ENCODE data around the gene AMPD3.

AMPD3 gene

GRCh38 chr11:10461276-10461790, 6.3 kb downstream of the AMPD3 start:
- no peak for DNase-seq (ENCODE audit: low spot score)

DNA sequence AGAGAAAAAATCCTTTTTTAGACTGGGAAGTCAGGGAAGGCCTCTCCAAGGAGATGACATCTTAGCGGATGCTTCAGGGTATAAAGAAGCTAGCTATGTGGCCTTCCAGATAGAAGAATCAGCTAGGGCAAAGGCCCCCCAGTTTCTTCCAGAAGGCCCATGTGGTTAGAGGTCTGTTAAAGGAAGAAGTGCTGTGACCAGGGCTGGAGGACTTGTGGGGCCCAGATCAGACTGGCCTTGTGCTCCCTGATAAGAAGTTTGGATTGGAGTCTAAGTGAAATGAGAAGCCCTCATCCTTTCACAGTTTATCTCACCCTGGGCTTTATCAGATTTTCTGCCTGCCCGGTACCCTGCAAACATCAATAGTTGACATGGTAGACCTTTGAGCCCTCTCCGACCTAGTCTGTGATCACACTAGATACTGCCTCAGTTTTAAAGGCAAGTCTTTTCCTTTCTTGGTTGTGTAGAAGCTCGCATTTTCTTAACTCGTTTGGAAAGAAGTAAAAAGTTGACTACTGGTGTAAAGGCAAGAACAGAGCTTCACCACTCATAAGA, 7.8 kb downstream of the AMPD3 start:
- no peak for DNase-seq (ENCODE audit: low spot score)

- DNase-seq (ENCODE audit: low spot score): no peak
Observed at GRCh38 chr11:10473371-10473770, 18.3 kb downstream of the AMPD3 start.

DNA sequence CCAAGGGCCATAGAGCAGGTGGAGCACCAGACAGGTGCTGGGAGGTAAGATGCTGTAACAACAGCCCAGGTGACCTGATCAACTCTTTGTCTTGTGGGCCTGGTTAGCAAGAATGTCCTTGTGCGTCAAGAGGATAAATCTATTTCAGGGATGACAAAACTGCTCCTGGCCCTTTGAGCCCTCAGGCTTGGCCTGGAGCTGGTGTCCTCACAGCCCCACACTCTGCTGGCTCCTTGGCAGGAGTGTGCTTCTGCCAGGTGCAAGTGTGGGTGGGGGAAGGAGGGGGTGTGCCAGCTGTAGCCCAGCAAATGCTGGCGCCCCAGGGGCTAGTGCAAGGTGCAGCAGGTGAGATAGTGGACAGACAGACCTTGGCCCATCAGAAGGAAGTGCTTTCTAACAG, 19.5 kb downstream of the AMPD3 start:
- DNase-seq (ENCODE audit: low spot score): no peak

- DNase-seq (ENCODE audit: low spot score): no peak
Observed at GRCh38 chr11:10476342-10476741, 21.3 kb downstream of the AMPD3 start.

DNA sequence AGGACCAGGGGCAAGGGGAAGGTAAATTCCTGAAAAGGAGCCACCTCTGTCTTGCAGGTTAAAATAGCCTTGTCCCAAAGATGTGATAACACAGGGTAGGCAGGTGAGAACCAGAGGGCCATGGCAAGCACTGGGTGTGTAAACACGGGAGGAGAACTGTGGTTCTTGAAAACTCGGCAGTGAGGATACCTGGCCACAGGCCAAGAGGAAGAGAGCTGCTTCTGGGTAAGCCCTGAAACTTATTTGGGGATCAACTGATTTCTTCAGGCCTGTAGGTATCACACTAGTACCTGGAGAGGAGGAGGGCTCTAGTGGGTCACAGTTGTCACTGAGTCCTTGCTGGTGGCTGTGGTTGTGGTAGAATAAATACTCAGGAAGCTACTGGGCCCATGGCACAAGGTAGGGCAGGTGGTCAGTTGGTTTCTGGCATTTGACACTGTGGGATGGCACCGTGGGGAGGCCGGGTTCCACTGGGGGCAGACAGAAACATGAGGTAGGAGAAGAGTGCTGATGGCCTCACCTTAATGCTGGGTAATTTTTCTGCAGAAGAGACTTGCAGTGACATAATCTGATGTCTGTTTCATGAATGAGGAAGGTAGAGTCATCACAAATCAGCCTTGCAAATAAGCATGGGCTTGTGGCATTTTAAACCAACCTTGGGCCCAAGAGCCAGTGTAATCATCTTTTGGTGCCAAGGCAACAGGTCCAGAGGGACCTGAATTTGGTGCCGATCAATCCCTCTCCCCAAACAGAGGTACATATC, 22.0 kb downstream of the AMPD3 start:
- DNase-seq (ENCODE audit: low spot score): no peak

DNA sequence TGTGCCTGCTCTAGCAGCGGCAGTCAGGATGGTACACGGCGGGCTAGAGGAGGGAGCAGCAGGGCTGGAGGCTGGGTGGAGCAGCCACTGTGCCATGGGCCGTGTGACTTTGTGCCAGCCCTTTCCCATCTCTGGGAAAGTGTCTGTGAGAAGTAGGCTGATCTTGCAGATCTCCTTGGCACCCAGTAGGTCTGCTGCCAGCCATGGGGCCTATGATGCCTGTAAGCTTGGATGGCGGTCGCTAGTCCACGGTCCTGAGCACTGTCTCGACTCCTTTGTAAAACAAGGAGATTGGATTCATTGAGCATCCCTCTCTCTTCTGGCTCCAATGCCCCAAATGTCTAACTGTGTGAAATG, 22.6 kb downstream of the AMPD3 start:
- no peak for DNase-seq (ENCODE audit: low spot score)

DNA sequence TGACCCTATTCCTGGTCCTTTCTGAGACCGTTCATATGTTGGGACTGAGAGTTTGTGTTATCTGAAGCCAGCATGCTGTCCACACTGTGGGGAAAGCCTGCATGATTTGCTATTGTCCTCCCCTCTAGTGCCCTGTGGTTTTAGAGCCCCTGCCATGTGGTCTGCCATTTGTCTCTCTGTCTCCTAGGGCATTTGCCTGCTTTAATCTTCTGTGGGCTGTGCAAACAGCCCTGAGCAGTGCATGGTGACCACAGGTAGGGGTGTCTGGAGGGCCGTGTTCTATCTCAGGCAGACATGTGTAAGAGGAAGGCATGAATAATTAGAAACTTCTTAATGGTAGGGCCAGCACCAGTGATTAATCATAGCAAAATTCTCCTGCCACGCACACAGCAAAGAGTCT, 23.0 kb downstream of the AMPD3 start:
- no peak for DNase-seq (ENCODE audit: low spot score)

GRCh38 chr11:10478574-10479550, 23.8 kb downstream of the AMPD3 start:
- no peak for DNase-seq (ENCODE audit: low spot score)

- DNase-seq (ENCODE audit: low spot score): no peak
Observed at GRCh38 chr11:10480026-10480425, 25.0 kb downstream of the AMPD3 start.

GRCh38 chr11:10480760-10481159, 25.7 kb downstream of the AMPD3 start:
- no peak for DNase-seq (ENCODE audit: low spot score)

DNA sequence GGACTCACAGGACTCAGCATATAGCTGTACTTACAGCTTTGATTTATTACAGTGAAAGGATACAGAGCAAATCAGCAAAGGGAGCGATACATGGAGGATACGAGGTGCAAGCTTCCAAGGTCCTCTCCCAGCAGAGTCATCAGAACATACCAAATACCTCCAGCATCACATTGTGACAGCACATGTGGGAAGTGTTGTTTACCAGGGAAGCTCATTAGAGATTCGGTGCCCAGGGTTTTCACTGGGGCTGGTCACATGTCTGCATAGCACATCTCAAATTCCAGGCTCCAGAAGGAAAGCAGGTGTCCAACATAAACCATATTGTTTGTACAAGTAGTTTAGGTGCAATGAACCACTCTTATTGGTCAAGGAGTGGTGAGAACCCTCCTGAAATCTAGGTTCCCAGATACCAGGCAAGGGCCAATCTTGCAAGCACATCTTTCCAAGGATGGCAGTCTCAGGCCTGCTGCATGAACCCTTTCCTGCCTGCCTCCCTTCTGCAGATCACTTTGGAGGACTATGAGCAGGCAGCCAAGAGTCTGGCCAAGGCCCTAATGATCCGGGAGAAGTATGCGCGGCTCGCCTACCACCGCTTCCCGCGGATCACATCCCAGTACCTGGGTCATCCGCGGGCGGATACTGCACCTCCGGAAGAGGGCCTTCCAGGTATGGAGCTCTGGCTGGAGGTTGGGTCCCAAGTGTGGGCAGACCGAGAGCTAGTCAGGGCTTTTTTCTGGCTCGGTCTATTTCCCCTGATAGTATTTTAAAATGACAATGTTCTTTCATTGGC, 26.7 kb downstream of the AMPD3 start:
- DNase-seq (ENCODE audit: low spot score): no peak

- DNase-seq (ENCODE audit: low spot score): no peak
Observed at GRCh38 chr11:10483174-10483573, 28.1 kb downstream of the AMPD3 start.

- no peak for DNase-seq (ENCODE audit: low spot score)
Observed at GRCh38 chr11:10483584-10483983, 28.5 kb downstream of the AMPD3 start.

DNA sequence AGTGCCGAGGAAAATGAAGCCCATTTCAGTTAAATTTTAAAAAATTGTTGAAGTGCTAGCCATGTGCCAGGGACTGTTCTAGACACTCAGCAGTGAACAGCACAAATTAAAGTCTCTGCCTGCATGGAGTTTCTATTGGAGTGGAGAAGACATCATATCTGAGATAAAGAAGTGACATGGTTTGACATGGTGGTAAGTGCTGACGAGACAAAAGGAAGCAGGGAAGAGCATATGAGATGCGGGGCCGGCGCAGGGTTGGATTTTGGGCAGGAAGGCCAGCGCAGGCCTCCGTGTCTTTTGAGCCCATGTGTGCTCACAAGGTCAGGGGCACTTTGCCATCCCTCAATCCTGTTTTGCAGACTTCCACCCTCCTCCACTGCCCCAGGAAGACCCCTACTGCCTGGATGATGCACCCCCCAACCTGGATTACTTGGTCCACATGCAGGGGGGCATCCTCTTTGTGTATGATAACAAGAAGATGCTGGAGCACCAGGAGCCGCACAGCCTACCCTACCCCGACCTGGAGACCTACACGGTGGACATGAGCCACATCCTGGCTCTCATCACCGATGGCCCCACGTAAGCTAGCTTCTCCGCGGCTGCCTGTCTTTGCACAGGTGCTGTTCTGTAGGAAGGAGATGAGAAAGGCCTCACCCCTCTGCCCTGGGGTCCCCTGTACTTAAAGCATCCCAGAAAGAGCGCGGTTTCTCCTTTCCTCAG, 29.6 kb downstream of the AMPD3 start:
- no peak for DNase-seq (ENCODE audit: low spot score)

GRCh38 chr11:10485646-10486045, 30.6 kb downstream of the AMPD3 start:
- DNase-seq (ENCODE audit: low spot score): no peak

DNA sequence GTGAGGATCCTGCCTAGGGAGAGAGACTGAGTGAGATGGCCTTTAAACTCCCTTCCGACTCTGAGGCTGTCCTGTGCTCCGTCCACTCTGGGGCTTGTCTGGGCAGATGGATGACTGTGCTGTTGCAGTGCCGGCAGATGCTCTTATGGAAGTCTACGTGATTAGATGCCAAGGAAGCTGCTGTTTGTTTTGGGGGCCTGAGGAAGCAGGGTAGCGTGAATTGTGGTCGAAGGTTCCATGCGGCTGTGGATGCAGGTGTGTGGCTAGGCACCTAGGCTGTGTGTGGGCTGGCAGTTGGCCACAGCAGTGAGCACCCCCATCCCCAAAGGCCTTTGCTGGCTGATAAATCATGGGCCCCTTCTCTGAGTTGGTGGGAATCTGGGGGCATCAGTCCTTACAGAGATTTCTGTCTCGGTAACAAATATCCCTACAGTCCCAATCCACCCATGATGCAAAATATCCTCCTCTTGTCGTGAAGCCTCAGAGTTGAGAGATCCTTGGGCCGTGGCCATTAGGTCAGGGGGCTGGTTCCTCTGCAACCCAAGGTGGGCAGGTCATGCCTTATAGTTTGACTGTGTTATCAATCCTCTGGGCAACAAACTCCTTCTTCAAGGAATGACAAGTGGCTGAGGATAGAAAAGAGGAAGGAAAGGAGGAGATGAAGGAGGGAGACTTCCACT, 31.2 kb downstream of the AMPD3 start:
- DNase-seq (ENCODE audit: low spot score): no peak

- DNase-seq (ENCODE audit: low spot score): no peak
Observed at GRCh38 chr11:10487002-10487647, 32.1 kb downstream of the AMPD3 start.

DNA sequence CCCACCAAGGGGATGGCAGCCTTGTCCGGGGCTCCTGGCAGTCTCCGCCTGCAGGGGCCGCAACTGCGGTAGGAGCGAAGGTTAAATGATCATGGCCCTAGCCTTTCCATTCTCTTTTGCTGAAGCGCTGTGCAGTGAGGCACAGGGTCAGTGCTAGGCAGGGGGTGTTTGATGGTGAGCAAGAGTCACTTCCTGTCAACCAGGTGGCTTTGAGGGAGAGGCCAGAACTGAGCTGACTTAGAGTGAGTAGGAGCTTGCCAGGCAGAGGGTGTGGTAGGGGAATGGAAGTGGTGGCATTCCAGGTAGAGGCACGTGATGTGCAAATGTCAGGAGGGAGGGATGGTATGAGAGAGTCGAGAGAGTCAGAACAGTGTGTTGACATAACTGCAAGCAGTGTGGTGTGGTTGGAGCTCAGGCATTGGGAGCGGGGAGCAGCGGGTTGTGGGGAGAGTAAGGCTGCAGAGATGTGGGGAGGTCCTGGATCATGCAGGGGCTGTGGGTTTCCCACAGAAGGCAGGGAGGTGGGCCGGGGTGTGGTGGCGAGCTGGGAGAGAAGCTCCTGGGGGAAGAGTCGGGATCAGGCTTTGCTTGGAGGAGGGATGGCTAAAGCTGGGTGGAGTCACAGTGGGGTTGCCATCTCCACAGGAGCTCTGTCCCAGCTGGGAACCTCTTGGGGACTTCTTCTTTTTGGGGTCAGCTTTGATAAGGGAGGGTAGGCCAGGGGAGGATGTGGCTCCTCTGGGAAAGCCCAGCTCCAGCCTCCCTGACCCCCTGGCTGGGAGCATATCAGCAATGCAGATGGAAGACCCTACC, 33.3 kb downstream of the AMPD3 start:
- DNase-seq (ENCODE audit: low spot score): no peak
